GM12892 (cell line): Measurements from ENCODE around the gene UNC50.

Experiments used
- POLR2AphosphoS5 ChIP-seq: IDR thresholded peaks from 2 replicates; pipeline ENCODE4 v1.6.1; 2011; ENCODE audit warnings: low read depth, low read length, control low read depth
- TAF1 ChIP-seq: IDR thresholded peaks from 2 replicates; pipeline ENCODE4 v1.6.1; 2011; ENCODE audit warnings: low read depth, mild to moderate bottlenecking, control low read depth, low read length, borderline replicate concordance

- TF ChIP-seq POLR2AphosphoS5 (no peak), TAF1 (no peak)
Observed at GRCh38 chr2:98643496-98644100, 35.2 kb downstream of the UNC50 start.
